GM12874 (cell line): ENCODE measurements around the gene SIPA1.

ENCODE experiments used
- TF ChIP-seq, protein P1 (sequence below): IDR thresholded peaks from 2 replicates; pipeline ENCODE4 v1.5.1; 2011; ENCODE audit warnings: low read depth, mild to moderate bottlenecking, control low read depth, low read length, moderate library complexity; ENCODE audit not compliant: insufficient read depth

Gene SIPA1

DNA sequence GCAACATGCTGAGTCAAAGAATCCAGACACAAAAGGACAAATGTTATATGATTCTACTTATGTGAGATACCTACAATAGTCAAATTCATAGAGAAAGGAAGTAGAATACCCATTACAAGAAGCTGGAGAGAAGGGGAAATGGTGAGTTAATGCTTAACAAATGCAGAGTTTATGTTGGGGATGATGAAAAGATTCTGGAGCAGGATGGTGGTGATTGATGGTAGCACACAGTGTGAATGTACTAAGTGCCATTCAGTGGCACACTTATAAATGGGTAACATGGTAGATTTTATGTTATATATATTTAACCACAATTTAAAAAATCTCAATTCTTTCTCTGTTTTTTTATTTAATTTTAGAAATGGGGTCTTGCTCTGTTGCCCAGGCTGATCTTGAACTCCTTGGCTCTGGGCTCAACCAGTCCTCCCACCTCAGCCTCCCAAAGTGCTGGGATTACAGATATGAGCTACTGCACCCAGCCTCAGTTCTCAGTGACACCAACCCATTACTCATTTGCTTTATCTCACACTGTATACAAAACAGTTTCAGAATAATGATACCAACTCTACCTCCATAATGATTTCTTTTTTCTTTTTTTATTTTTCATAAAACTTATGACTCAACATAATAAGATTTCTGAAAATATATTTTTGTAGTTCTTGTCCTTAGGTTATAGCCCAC, 34.4 kb downstream of the SIPA1 start:
- TF ChIP-seq, protein P1, sequence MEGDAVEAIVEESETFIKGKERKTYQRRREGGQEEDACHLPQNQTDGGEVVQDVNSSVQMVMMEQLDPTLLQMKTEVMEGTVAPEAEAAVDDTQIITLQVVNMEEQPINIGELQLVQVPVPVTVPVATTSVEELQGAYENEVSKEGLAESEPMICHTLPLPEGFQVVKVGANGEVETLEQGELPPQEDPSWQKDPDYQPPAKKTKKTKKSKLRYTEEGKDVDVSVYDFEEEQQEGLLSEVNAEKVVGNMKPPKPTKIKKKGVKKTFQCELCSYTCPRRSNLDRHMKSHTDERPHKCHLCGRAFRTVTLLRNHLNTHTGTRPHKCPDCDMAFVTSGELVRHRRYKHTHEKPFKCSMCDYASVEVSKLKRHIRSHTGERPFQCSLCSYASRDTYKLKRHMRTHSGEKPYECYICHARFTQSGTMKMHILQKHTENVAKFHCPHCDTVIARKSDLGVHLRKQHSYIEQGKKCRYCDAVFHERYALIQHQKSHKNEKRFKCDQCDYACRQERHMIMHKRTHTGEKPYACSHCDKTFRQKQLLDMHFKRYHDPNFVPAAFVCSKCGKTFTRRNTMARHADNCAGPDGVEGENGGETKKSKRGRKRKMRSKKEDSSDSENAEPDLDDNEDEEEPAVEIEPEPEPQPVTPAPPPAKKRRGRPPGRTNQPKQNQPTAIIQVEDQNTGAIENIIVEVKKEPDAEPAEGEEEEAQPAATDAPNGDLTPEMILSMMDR, result no peak

DNA sequence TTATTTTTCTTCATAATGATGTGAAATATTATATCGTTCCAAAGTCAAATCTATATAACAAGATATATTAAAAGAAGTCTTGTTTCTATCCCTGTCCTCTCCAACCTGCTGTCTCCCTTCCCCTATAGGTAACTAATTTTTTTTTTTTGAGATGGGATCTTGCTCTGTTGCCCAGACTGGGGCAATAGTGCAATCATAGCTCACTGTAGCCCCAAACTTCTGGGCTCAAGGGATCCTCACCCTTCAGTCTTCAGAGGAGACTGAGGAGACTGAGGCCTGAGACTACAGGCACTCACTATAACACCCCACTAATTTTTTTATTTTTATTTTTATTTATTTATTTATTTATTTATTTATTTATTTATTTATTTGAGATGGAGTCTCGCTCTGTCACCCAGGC, 35.1 kb downstream of the SIPA1 start:
- TF ChIP-seq, protein P1, result no peak

DNA sequence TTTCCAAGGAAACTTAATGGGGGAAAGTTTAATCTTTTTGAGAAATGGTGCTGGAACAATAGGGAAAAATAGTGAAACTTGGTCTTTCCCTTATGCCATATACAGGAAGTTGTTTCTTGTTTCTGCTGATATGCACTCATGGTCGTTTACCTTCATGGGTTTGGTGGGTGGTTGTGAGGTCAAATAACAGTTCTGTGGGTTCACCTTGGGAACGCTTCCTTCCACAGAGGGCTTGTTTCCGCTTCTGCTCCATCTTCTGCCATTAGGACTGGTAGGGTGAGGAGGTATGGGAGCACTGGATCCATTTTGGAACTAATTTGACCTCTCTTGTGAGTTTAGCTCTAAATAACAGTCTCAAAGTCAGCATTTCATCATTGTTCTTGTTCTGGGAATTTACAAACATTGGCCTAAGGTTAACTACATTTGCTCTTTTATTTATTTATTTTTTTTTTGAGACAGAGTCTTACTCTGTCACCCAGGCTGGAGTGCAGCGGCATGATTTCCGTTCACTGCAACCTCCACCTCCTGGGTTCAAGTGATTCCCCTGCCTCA, 42.4 kb downstream of the SIPA1 start:
- TF ChIP-seq, protein P1, result no peak

DNA sequence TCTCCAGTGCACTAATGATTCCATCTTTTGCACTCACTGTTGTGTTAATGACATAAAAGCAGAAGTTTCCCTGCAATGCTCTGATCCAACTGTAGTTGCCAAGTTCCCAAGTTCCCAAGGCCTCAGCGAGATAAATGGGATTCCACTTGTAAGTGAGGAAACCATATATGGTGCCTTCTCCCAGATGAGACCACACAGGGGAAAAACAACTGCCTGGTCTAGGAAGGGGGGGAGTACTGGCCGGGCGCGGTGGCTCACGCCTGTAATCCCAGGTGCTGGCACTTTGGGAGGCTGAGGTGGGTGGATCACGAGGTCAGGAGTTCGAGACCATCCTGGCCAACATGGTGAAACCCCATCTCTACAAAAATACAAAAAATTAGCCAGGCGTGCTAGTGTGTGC, 48.1 kb downstream of the SIPA1 start:
- TF ChIP-seq, protein P1, result no peak

DNA sequence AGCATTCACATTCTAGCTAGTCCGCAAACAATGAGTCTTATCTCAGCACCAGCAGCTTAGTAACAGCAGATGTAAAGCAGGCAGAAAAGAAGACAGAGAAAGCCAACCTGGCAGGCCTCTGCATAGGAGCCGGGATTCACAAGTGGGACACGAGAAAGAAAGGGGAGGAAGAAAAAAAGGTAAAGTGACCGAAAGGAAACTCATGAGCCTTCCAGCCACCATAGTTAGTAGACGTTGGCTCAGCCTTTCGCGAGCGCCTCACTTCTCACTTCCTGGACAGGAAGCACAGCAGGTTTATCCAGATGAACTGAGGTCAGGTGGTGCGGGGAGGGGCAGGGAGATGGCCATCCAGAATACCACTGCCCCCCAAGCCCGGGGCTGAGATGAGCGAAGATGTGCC, 54.5 kb downstream of the SIPA1 start:
- TF ChIP-seq, protein P1, result no peak

DNA sequence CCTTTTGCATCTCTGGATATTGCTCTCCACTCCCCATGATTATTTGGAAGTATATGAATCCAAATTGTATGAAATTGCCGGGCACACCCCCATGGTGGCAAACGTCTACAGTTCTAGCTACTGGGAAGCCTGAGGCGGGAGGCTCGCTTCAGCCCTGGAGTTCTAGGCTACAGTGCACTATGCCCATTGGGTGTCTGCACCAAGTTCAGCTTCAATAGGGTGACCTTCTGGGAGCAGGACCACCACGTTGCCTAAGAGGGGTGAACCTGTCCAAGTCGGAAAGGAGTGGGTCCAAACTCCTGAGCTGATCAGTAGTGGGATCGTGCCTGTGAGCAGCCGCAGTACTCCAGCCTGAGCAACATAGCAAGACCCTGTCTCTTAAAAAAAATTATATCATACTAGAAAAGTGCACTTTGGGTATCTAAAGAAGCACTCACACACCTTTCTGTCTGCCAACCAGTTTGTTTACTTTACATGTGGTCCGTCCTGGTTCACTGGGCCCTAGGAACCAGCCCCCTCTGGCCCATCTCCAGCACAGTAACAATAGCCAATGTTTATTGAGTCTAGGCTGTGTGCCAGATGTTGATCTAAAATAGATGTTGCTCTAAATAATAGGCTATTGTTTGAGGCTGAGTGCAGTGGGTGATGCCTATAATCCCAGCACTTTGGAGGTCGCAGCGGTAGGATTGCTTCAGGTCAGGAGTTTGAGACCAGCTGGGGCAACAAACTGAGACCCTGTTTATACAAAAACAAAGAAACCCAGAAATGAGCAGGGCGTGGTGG, 57.7 kb downstream of the SIPA1 start:
- TF ChIP-seq, protein P1, result no peak

DNA sequence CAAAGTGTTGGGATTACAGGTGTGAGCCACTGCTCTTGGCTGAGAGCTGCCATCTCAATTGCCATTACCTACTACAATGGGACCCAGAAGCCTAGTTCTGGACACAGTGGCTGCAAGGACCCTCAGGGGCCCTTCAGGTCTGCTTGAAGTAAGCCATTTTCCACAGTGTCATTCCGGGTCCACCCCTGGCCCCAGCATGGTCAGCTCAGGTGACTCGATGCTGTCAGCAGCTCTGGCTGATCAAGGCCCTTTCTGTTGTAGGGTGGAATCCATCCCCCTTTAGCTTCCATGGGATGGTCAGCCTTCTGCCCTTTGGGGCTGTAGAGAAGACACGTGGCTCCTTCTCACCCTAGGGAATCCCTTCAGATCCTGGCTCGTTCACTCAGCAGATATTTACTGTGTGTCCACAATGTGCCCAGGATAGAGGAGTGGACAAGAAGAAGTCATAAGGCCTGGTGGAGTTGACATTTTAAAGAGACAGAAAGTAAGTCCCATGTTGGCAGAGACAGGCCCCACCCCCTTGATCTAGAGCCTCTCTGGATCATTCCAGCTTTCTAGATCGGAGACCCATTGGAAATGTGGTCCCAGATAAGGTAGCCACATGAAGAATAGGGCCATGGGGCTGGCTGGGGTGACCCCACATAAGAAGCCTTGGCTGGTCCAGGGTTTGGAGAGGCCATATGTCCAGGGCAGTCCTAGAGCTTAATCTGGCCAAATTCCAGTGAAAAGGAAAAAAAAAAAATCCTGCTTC, 59.1 kb downstream of the SIPA1 start:
- TF ChIP-seq, protein P1, result no peak
